AG09309 (cell line): ENCODE results near the gene POP5.

ENCODE experiments used
- DNase-seq: peaks from one replicate; pipeline ENCODE4 v3.0.0-alpha.2; 2010; ENCODE audit warnings: low read depth
- H3K4me3 ChIP-seq: 2 replicates; pipeline ENCODE4 v1.5.1; 2011; ENCODE audit warnings: mild to moderate bottlenecking, low read depth, low read length, moderate library complexity; ENCODE audit not compliant: control insufficient read depth
- TF ChIP-seq, protein P1 (sequence below): IDR thresholded peaks from 2 replicates; pipeline ENCODE4 v1.5.1; 2011; ENCODE audit warnings: mild to moderate bottlenecking, low read depth, low read length, inconsistent platforms; ENCODE audit not compliant: insufficient read depth, control insufficient read depth; ENCODE audit errors: missing control alignments

The POP5 gene

DNA sequence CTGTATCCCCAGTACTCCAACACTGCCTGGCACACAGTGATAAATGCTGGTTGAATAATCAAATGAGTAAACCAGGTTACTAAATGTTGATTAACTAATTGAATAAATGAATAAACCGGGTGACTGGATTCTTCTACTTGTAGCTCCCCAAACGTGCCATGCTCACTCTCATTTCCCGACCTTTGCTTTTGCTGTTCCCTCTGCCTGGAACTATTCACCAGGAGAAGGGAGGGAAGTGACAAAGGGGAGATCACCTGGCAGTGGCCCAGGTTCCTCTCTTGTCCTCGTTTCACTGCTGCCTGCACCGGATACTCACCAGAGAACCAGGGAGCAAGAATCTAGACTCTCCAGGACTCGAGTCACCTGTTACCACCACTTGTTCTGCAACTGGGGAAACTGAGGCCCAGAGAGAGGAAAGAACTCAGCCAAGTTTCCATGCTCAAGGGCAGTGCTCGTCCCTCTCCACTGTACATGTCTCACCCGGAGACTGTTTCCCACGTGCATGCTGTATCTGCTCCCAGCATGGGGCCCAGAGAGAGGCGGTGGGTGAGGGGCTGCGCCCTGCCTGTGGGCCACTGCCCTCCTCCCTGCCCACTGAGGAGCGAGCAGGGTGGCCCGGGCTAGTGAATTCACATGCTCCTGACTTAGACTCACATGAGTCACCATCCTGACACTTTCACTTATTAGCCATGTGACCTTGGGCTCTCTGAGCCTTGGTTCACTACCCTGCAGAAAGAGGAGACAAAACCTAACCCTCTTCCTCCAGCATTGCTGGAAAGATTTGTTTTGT, 17.7 kb upstream of the POP5 start:
- no peak overlapping the region for H3K4me3 ChIP-seq
- TF ChIP-seq, protein P1, sequence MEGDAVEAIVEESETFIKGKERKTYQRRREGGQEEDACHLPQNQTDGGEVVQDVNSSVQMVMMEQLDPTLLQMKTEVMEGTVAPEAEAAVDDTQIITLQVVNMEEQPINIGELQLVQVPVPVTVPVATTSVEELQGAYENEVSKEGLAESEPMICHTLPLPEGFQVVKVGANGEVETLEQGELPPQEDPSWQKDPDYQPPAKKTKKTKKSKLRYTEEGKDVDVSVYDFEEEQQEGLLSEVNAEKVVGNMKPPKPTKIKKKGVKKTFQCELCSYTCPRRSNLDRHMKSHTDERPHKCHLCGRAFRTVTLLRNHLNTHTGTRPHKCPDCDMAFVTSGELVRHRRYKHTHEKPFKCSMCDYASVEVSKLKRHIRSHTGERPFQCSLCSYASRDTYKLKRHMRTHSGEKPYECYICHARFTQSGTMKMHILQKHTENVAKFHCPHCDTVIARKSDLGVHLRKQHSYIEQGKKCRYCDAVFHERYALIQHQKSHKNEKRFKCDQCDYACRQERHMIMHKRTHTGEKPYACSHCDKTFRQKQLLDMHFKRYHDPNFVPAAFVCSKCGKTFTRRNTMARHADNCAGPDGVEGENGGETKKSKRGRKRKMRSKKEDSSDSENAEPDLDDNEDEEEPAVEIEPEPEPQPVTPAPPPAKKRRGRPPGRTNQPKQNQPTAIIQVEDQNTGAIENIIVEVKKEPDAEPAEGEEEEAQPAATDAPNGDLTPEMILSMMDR = no peak
- no peak for DNase-seq

DNA sequence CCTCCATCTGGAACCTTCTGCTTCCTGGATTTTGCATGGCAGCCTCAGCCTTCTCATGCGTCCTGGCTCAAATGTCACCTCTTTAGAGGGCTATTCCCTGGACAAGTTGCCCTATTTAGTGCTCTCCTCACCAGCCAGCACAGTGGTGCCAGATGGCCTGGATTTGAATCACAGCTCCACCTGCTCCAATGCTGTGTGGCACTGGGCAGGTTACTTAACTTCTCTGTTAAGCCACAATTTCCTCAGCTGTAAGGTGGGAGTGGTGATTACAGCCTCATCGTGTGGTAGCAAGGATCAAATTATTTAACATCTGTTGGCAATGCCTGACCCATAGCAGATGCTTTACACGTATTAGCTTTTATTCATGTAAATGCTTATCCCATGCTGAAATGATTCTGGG, 16.7 kb upstream of the POP5 start:
- DNase-seq = no peak
- TF ChIP-seq, protein P1 = no peak
- H3K4me3 ChIP-seq = no peak overlapping the region

DNA sequence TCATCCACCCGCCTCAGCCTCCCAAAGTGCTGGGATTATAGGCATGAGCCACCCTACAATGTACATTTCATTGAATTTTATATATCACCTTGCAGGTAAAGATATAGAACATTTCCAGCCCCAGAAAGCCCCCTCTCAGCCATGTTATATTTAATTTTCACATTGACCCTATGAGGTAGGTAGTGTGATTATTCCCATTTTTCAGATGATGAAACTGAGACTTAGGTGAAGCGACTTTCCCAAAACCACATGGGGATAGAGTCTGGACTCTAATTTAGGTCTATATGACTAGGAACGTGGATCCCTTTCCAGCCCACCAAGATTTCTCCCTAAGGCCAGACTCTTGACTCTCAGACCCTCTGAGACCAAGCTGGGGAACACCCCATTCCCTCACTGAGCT, 15.7 kb upstream of the POP5 start:
- no peak overlapping the region for H3K4me3 ChIP-seq
- TF ChIP-seq, protein P1 = no peak
- no peak for DNase-seq

DNA sequence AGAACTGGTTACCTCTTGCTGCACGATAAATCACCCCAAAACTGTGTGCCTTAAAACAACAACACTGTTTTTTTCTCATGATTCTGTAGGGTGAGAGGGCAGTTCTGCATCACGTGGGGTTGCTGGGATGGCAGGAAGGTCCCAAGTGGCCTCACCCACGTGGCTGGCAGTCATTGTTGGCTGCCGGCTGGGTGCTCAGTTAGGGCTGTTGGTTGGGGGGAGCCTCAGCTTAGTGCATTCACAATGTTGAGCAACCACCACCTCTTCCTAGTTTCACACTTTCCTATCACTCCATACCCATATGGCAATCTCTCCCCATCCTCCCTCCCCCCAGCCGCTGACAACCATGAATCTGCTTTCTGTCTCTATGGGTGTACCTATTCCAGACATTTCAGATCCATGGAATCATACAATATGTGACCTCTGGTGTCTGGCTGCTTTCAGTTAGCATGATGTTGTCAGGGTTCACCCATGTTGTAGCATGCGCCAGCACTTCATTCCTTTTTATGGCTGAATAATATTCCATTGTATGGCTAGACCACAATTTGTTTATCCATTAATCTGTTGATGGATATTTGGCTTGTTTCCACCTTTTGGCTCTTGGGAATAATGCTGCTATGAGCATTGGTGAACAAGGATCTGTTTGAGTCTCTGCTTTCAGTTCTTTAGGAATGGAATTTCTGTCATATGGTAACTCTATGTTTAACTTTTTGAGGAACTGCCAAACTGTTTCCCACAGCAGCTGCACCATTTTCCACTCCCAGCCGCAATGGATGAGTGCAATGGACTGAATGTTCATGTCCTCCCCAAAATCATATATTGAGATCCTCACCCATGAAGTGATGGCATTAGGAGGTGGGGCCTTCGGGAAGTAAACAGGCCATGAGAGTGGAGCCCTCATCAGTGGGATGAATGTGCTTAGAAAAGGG, 11.2 kb upstream of the POP5 start:
- TF ChIP-seq, protein P1 = no peak
- no peak for DNase-seq

DNA sequence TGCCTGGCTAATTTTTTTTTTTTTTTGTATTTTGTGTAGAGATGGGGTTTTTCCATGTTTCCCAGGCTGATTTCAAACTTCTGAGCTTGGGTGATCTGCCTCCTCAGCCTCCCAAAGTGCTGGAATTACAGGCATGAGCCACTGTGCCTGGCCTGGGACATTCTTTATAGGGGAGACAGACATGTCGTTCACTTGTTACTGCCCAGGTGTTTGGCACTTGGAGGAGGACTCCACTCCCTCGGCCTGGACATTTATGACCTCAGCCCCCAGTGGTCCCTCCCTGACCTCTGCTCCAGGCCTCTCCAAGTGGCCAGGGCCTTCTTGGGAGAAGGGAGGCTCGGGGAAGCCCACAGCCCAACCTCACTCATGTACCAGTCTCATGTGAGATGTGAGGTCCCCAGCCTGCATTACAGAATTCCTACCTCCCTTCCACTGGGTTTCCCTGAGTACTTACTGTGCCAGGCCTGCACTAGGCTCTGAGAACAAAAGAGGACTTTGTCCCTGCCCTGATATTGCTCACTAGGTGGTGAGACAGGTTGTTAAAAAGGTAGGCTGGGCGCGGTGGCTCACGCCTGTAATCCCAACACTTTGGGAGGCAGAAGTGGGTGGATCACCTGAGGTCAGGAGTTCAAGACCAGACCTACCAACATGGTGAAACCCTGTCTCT, 9.7 kb upstream of the POP5 start:
- no peak overlapping the region for H3K4me3 ChIP-seq
- DNase-seq = no peak
- TF ChIP-seq, protein P1 = no peak

More for the DNA sequence above, 11.2 kb upstream of the POP5 start:
- no peak overlapping the region for H3K4me3 ChIP-seq
